A549 (cell line): ENCODE measurements around the gene CHAF1A.

Source experiments
- BCL3 ChIP-seq: fragments of >200 bp; sonication (Bioruptor Twin); formaldehyde crosslinking; IDR thresholded peaks from 3 replicates; pipeline ENCODE4 v1.6.1; 2016
- CHD2 ChIP-seq: fragments of 150-350 bp; IDR thresholded peaks from 2 replicates; pipeline ENCODE4 v1.6.1; 2014; ENCODE audit warnings: low read length; ENCODE audit not compliant: partially characterized antibody
- KDM5A ChIP-seq: fragments of 200-600 bp; sonication (generic); IDR thresholded peaks from 2 replicates; pipeline ENCODE4 v1.6.1; 2016; ENCODE audit warnings: antibody characterized with exemption, mild to moderate bottlenecking
- NPAS2 ChIP-seq: fragments of 250-450 bp; sonication (Bioruptor Pico); IDR thresholded peaks from 2 replicates; pipeline ENCODE4 v1.8.0; 2022; ENCODE audit warnings: mild to moderate bottlenecking, moderate library complexity, borderline replicate concordance
- TF ChIP-seq, protein P1 (sequence below): fragments of >200 bp; sonication (Bioruptor Twin); formaldehyde crosslinking; IDR thresholded peaks from 3 replicates; pipeline ENCODE4 v1.5.1; 2016

GRCh38 chr19:4477034-4477801 lies 74.8 kb downstream of the CHAF1A start:
- TF ChIP-seq, protein P1, sequence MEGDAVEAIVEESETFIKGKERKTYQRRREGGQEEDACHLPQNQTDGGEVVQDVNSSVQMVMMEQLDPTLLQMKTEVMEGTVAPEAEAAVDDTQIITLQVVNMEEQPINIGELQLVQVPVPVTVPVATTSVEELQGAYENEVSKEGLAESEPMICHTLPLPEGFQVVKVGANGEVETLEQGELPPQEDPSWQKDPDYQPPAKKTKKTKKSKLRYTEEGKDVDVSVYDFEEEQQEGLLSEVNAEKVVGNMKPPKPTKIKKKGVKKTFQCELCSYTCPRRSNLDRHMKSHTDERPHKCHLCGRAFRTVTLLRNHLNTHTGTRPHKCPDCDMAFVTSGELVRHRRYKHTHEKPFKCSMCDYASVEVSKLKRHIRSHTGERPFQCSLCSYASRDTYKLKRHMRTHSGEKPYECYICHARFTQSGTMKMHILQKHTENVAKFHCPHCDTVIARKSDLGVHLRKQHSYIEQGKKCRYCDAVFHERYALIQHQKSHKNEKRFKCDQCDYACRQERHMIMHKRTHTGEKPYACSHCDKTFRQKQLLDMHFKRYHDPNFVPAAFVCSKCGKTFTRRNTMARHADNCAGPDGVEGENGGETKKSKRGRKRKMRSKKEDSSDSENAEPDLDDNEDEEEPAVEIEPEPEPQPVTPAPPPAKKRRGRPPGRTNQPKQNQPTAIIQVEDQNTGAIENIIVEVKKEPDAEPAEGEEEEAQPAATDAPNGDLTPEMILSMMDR: no peak
- TF ChIP-seq KDM5A (no peak), BCL3 (no peak), CHD2 (no peak), NPAS2 (CRISPR knock-in tag) (no peak)
